IMR-90 (cell line): Measurements from ENCODE around the gene BLTP2. TPM values are rescaled to one million over a fixed set of nuclear protein-coding genes. Genes with fewer than 3 reads are reported as not detected.

Experiments
- ATAC-seq: fragments of 200-7000 bp; cut with Tn5 transposase; 2 replicates; pipeline ENCODE4 v1.9.1; 2020; ENCODE audit warnings: low read depth, mild to moderate bottlenecking, moderate library complexity
- BruUV-seq: library from RNA; stranded (reverse); fragments of 400-500 nt; replicated peaks from 2 replicates; lab custom pipeline; 2021; lab: Mats Ljungman, UMichigan
- CTCF ChIA-PET: fragments of 300-600 bp; formaldehyde crosslinking; extraction: SDS; loops from one replicate; lab custom pipeline; 2021; ENCODE audit warnings: antibody characterized with exemption; lab: Yijun Ruan, JAX
- POLR2A ChIA-PET: fragments of 300-600 bp; sonication (Branson Sonifier 250); formaldehyde crosslinking; loops from one replicate; lab custom pipeline; 2022; ENCODE audit warnings: antibody characterized with exemption; ENCODE audit not compliant: unreplicated experiment; lab: Charles Lee
- DNase-seq: peaks from one replicate; pipeline ENCODE4 v3.0.0; 2013
- H2AFZ ChIP-seq: replicated peaks from 2 replicates; pipeline ENCODE3; 2013; ENCODE audit warnings: low read length, mild to moderate bottlenecking; ENCODE audit not compliant: poor library complexity
- H2AK5ac ChIP-seq: 2 replicates; pipeline ENCODE4 v1.6.1; 2013; ENCODE audit warnings: low read depth, low read length, inconsistent platforms
- H2AK9ac ChIP-seq: replicated peaks from 2 replicates; pipeline ENCODE3; 2013; ENCODE audit warnings: mild to moderate bottlenecking, low read depth, low read length, moderate library complexity; ENCODE audit not compliant: poor library complexity
- H2BK120ac ChIP-seq: 2 replicates; pipeline ENCODE4 v1.6.1; 2013; ENCODE audit warnings: low read depth, low read length, inconsistent platforms
- H2BK15ac ChIP-seq: 3 replicates; pipeline ENCODE4 v1.6.1; 2013; ENCODE audit warnings: low read depth, low read length, inconsistent platforms
- H2BK20ac ChIP-seq: 2 replicates; pipeline ENCODE4 v1.6.1; 2013; ENCODE audit warnings: low read depth, mild to moderate bottlenecking, inconsistent platforms, low read length, moderate library complexity
- H2BK5ac ChIP-seq: 2 replicates; pipeline ENCODE4 v1.6.1; 2013; ENCODE audit warnings: mild to moderate bottlenecking, low read depth, low read length, inconsistent platforms; ENCODE audit not compliant: poor library complexity, severe bottlenecking
- H3K14ac ChIP-seq: replicated peaks from 2 replicates; pipeline ENCODE4 v1.6.1; 2013; ENCODE audit warnings: low read depth, low read length, inconsistent platforms
- H3K18ac ChIP-seq: 2 replicates; pipeline ENCODE4 v1.6.1; 2013; ENCODE audit warnings: low read depth, low read length, control low read depth
- H3K23ac ChIP-seq: 2 replicates; pipeline ENCODE4 v1.6.1; 2013; ENCODE audit warnings: low read depth, low read length, inconsistent platforms
- H3K27ac ChIP-seq: 2 replicates; pipeline ENCODE4 v1.5.1; 2013; ENCODE audit warnings: mild to moderate bottlenecking, control low read depth, low read length; ENCODE audit not compliant: insufficient read depth
- H3K27me3 ChIP-seq: 2 replicates; pipeline ENCODE4 v1.6.1; 2013; ENCODE audit warnings: low read length; ENCODE audit not compliant: control insufficient read depth, insufficient read depth
- H3K36me3 ChIP-seq: 2 replicates; pipeline ENCODE4 v1.6.1; 2013; ENCODE audit warnings: low read length, mixed read lengths; ENCODE audit not compliant: control insufficient read depth, insufficient read depth
- H3K4ac ChIP-seq: 2 replicates; pipeline ENCODE4 v1.6.1; 2013; ENCODE audit warnings: low read depth, low read length, inconsistent platforms
- H3K4me1 ChIP-seq: 2 replicates; pipeline ENCODE4 v1.6.1; 2013; ENCODE audit warnings: low read length, mixed read lengths; ENCODE audit not compliant: control insufficient read depth, insufficient read depth
- H3K4me2 ChIP-seq: 2 replicates; pipeline ENCODE4 v1.6.1; 2013; ENCODE audit warnings: low read depth, mild to moderate bottlenecking, control low read depth, low read length, moderate library complexity
- H3K4me3 ChIP-seq: 2 replicates; pipeline ENCODE4 v1.5.1; 2013; ENCODE audit warnings: low read depth, mild to moderate bottlenecking, control low read depth, low read length, moderate library complexity; ENCODE audit not compliant: insufficient read depth
- H3K56ac ChIP-seq: 2 replicates; pipeline ENCODE4 v1.6.1; 2013; ENCODE audit warnings: low read length, inconsistent platforms; ENCODE audit not compliant: insufficient read depth; ENCODE audit errors: extremely low read depth
- H3K79me1 ChIP-seq, 2 experiments: 2 replicates each; pipeline ENCODE4 v1.6.1; 2013; ENCODE audit warnings: low read length in 2 of 2, inconsistent platforms in 1 of 2, low read depth in 1 of 2
- H3K9ac ChIP-seq: 2 replicates; pipeline ENCODE4 v1.6.1; 2013; ENCODE audit warnings: low read depth, low read length, control low read depth
- H3K9me1 ChIP-seq: 2 replicates; pipeline ENCODE4 v1.6.1; 2013; ENCODE audit warnings: low read length, inconsistent platforms; ENCODE audit not compliant: insufficient read depth
- H3K9me3 ChIP-seq: 2 replicates; pipeline ENCODE4 v1.6.1; 2013; ENCODE audit warnings: low read length; ENCODE audit not compliant: control insufficient read depth, insufficient read depth
- H4K20me1 ChIP-seq: 2 replicates; pipeline ENCODE4 v1.6.1; 2013; ENCODE audit warnings: low read length, inconsistent platforms; ENCODE audit not compliant: insufficient read depth
- H4K5ac ChIP-seq: 2 replicates; pipeline ENCODE4 v1.6.1; 2013; ENCODE audit warnings: mild to moderate bottlenecking, low read depth, low read length, control low read depth
- H4K8ac ChIP-seq, 2 experiments: 2 replicates each; pipeline ENCODE4 v1.6.1; 2013; ENCODE audit warnings: low read depth in 2 of 2, low read length in 2 of 2, control low read depth in 1 of 2, inconsistent platforms in 1 of 2
- H4K91ac ChIP-seq: 2 replicates; pipeline ENCODE4 v1.6.1; 2013; ENCODE audit warnings: low read depth, low read length, inconsistent platforms; ENCODE audit not compliant: insufficient read depth
- BHLHE40 ChIP-seq: fragments of 150-350 bp; IDR thresholded peaks from 2 replicates; pipeline ENCODE4 v1.6.1; 2016; ENCODE audit warnings: mild to moderate bottlenecking, low read depth, low read length
- CEBPB ChIP-seq: IDR thresholded peaks from 2 replicates; pipeline ENCODE4 v1.6.1; 2012; ENCODE audit warnings: low read depth, low read length, improper control_type of control experiment
- ELK1 ChIP-seq: fragments of 150-350 bp; IDR thresholded peaks from 2 replicates; pipeline ENCODE4 v1.6.1; 2016; ENCODE audit warnings: low read depth, mild to moderate bottlenecking, low read length, moderate library complexity, borderline replicate concordance
- FOS ChIP-seq: fragments of 150-350 bp; IDR thresholded peaks from 2 replicates; pipeline ENCODE4 v1.6.1; 2016; ENCODE audit warnings: low read depth, low read length
- MAZ ChIP-seq: IDR thresholded peaks from 2 replicates; pipeline ENCODE4 v1.6.1; 2012; ENCODE audit warnings: low read depth, mild to moderate bottlenecking, low read length, improper control_type of control experiment, moderate library complexity, borderline replicate concordance
- MXI1 ChIP-seq: IDR thresholded peaks from 2 replicates; pipeline ENCODE4 v1.6.1; 2012; ENCODE audit warnings: low read depth, mild to moderate bottlenecking, low read length, moderate library complexity, borderline replicate concordance
- NFE2L2 ChIP-seq: fragments of 150-350 bp; IDR thresholded peaks from 2 replicates; pipeline ENCODE4 v1.6.1; 2016; ENCODE audit warnings: low read depth, mild to moderate bottlenecking, low read length
- WGBS, 2 experiments: methylation state at CpG; one replicate each; pipeline versions ENCODE4 v1.1.5 to v1.1.7; 2013; ENCODE audit warnings: missing lambda C conversion rate in 2 of 2; ENCODE audit not compliant: insufficient read length in 1 of 2; ENCODE audit errors: extremely low coverage in 2 of 2; 5-methylcytosine and 5-hydroxymethylcytosine counted together
- dilution Hi-C: fragments of 300-500 bp; cut with HindIII; formaldehyde crosslinking; loops from one replicate; pipeline ENCODE4 v1.14.3; 2018; ENCODE audit warnings: low sequenced_read_pairs; ENCODE audit not compliant: unreplicated experiment
- in situ Hi-C: fragments of 300-500 bp; cut with MboI; formaldehyde crosslinking; loops from 3 replicates; pipeline ENCODE4 v1.14.3; 2019; ENCODE audit warnings: low sequenced_read_pairs, inconsistent platforms, mixed read lengths
- intact Hi-C: fragments of 100-400 bp; cut with micrococcal nuclease; formaldehyde crosslinking; loops from 2 replicates; pipeline ENCODE4 v1.10.0; 2022
- polyA plus RNA-seq, 3 experiments: library from polyadenylated mRNA; depleted of rRNA; stranded (reverse); fragments of >200 nt; gene quantifications; 2 replicates each; pipeline ENCODE4 v1.2.3, GENCODE V29; 2012; ENCODE audit warnings: low replicate concordance in 1 of 3
- total RNA-seq: library from RNA; depleted of rRNA; stranded (reverse); fragments of >200 nt; gene quantifications from 2 replicates; pipeline ENCODE4 v1.2.3, GENCODE V29; 2012

BLTP2 gene
- total and polyA plus RNA-seq, 2 of the 4 experiments (the other 2 are of a cell fraction) = 42.3 to 174 TPM

GRCh38 chr17:28665994-28666393 is 21.0 kb upstream of the BLTP2 start:
- ChIA-PET CTCF (interaction anchor here (0.6 kb wide), 1 partner anchor 12 kb away, joined by 7 read pairs; no protein-coding TSS in a partner anchor), POLR2A (no interaction called here)
- no peak overlapping the region for H2BK5ac ChIP-seq
- peaks cover 18% of the 10 kb centered on the region for H3K36me3 ChIP-seq
- H3K27me3 ChIP-seq = no peaks in the 10 kb centered on the region
- peaks cover 57% of the 10 kb centered on the region for H4K20me1 ChIP-seq
- H3K79me1 ChIP-seq = peaks cover 20 to 73% of the 10 kb centered on the region in 2 experiments
- H3K4me3 ChIP-seq = no peak overlapping the region
- BruUV-seq = no TSS peak
- H3K9me1 ChIP-seq = peaks cover 9% of the 10 kb centered on the region
- peak overlapping the region; percentile 45; the same call in 1 of the 2 replicates for H3K23ac ChIP-seq
- no peak overlapping the region for H4K8ac ChIP-seq
- no peaks in the 10 kb centered on the region; the same call in 1 of the 2 replicates for H3K4me1 ChIP-seq
- no peak overlapping the region for H3K9ac ChIP-seq
- H2AK9ac ChIP-seq = no peak overlapping the region
- 90% methylated on average over 2 of the region's 2 CpGs; no CpG with 5 or more reads in 1 of the 2 experiments for WGBS, 2 experiments
- TF ChIP-seq BHLHE40 (no peak), CEBPB (no peak), ELK1 (no peak), FOS (no peak), MXI1 (no peak), NFE2L2 (no peak), MAZ (no peak)
- H3K56ac ChIP-seq = no peak overlapping the region
- no peak overlapping the region for H2AFZ ChIP-seq
- no peak overlapping the region for H2AK5ac ChIP-seq
- H4K5ac ChIP-seq = no peak overlapping the region
- ATAC-seq (no peak), DNase-seq (no peak)
- no peak overlapping the region for H3K4me2 ChIP-seq
- no peak overlapping the region for H3K27ac ChIP-seq
- no peak overlapping the region for H4K91ac ChIP-seq
- in situ Hi-C loops (no loop called here), intact Hi-C loops (no loop called here), dilution Hi-C loops (no loop called here)
- no peak overlapping the region for H2BK15ac ChIP-seq
- H3K9me3 ChIP-seq = no peaks in the 10 kb centered on the region
- H2BK20ac ChIP-seq = no peak overlapping the region
- H3K14ac ChIP-seq = no peak overlapping the region
- H2BK120ac ChIP-seq = no peak overlapping the region
- no peak overlapping the region for H3K4ac ChIP-seq
- no peak overlapping the region for H3K18ac ChIP-seq
